Breast epithelium (tissue), 3 donors: ENCODE results near the gene ABT1.

Source experiments
- CTCF ChIP-seq, 3 donors: fragments of 450-650 bp; IDR thresholded peaks; one replicate each; pipeline ENCODE4 v1.5.1; 2016 to 2017; ENCODE audit warnings: antibody characterized with exemption in 3 of 3, mild to moderate bottlenecking in 3 of 3, moderate library complexity in 3 of 3
- POLR2A ChIP-seq: fragments of 450-650 bp; IDR thresholded peaks from one replicate; pipeline ENCODE4 v1.6.1; 2016; ENCODE audit warnings: antibody characterized with exemption, mild to moderate bottlenecking, moderate library complexity
- POLR2AphosphoS5 ChIP-seq, 3 donors: sonication (generic); formaldehyde crosslinking; IDR thresholded peaks; one replicate each; pipeline ENCODE4 v1.6.1; 2017; ENCODE audit warnings: antibody characterized with exemption in 3 of 3

- TF ChIP-seq CTCF (IDR thresholded peaks at IDR 0.05) (no peak), POLR2A (no peak), POLR2AphosphoS5 (IDR thresholded peaks at IDR 0.05) (no peak)
These were observed 35.0 kb upstream of the ABT1 start for GRCh38 chr6:26561533-26562466.
